Spleen (tissue), 7 donors: Measurements from ENCODE around the gene TRPC4AP.

Experiments used
- POLR2A ChIP-seq, 3 donors: fragments of 450-650 bp; IDR thresholded peaks; one replicate each; pipeline ENCODE4 v1.5.1; 2017; ENCODE audit warnings: antibody characterized with exemption in 3 of 3, mild to moderate bottlenecking in 1 of 3
- TF ChIP-seq, protein P1 (sequence below), 11 experiments: fragments of 200-600 bp in 7 of 11; fragments of 450-650 bp in 4 of 11; sonication (generic) in 4 of 11; IDR thresholded peaks in 8 of 11; conservative IDR thresholded peaks in 3 of 11; 1 replicate in 7 of 11; 2 replicates in 4 of 11; pipeline versions ENCODE4 v1.4.0 to v1.8.0; 2016 to 2021; ENCODE audit warnings: antibody characterized with exemption in 11 of 11, inconsistent platforms in 4 of 11, mild to moderate bottlenecking in 1 of 11
- donor health status: DM: no; HTN: no; CAD: no; lungs with moderate emphysema.
- donor health status: DM: no; HTN: no; CAD: no.
- donor health status: DM: no; HTN: no; CAD: no.

DNA sequence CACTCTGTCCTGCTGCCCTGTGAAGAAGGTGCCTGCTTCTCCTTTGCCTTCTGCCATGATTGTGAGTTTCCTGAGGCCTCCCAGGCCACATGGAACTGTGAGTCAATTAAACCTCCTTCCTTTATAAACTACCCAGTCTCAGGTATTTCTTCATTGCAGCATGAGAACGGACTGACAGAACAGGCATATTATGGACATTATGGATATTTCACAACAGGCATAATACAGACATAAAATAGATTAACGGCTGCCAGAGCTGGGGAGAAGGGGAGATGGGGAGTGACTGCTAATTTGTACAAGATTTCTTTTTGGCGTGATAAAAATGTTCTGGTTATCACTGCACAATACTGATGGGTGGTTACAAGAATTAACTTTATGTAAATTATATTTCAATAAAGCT, 29.4 kb downstream of the TRPC4AP start:
- TF ChIP-seq, protein P1, sequence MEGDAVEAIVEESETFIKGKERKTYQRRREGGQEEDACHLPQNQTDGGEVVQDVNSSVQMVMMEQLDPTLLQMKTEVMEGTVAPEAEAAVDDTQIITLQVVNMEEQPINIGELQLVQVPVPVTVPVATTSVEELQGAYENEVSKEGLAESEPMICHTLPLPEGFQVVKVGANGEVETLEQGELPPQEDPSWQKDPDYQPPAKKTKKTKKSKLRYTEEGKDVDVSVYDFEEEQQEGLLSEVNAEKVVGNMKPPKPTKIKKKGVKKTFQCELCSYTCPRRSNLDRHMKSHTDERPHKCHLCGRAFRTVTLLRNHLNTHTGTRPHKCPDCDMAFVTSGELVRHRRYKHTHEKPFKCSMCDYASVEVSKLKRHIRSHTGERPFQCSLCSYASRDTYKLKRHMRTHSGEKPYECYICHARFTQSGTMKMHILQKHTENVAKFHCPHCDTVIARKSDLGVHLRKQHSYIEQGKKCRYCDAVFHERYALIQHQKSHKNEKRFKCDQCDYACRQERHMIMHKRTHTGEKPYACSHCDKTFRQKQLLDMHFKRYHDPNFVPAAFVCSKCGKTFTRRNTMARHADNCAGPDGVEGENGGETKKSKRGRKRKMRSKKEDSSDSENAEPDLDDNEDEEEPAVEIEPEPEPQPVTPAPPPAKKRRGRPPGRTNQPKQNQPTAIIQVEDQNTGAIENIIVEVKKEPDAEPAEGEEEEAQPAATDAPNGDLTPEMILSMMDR (IDR thresholded peaks at IDR 0.05 in 8 of 11, conservative IDR thresholded peaks at IDR 0.05 in 3 of 11) = no peak
- no peak for TF ChIP-seq POLR2A (IDR thresholded peaks at IDR 0.05)
